CD1c-positive myeloid dendritic cell (primary cell): ENCODE measurements around the gene DMPK.
"Not testable (repeated sequence)": the region's sequence is repeated elsewhere in the genome, so short reads cannot be mapped to it uniquely, and the experiment has no call there.

ENCODE experiments used
- DNase-seq: peaks from one replicate; pipeline ENCODE4 v3.0.0-alpha.2; 2016; ENCODE audit errors: extremely low spot score

DMPK gene

DNA sequence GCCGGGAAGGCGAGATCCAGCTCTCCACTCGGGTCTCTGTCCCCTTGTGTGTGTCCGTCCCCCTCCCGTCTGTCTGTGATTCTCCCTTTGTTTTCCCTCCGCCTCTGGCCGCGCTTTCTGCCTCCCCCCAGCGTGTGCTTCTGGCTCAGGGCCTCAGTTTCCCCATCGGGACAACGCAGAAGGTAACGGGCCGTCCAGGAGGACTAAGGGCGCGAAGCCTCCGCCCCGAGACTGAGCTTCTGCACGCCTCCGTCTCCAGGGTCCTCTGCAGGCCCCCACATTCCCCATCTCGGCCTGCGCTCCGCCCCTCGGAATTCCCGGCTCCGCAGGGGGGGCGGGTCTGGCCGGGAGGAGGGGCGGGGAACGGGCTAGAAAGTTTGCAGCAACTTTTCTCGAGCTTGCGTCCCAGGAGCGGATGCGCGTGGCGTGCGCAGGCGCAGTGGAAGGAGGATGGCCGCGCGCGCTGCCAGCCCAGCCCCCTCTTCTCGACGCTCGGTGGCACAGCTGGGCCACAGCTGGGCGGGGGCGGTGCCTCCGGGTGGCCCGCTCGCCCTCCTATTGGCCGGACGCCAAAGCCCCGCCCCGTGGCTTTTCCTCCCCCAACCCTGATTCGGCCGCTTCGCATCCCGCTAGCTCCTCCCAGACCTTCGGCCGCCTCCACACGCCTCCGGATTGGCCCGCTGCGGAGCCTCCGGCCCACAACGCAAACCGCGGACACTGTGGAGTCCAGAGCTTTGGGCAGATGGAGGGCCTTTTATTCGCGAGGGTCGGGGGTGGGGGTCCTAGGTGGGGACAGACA, 13.1 kb downstream of the DMPK start, which contains the start of gene SIX5:
Gene SIX5 (minus strand): TSS at position 269 of the 799 bp plus-strand sequence. CDS start 408 bp downstream, outside the sequence.
- peak; percentile 96 for DNase-seq

- peak; percentile 64 for DNase-seq
Observed at GRCh38 chr19:45768655-45768983, 13.7 kb downstream of the DMPK start.

GRCh38 chr19:45767881-45768654, 14.2 kb downstream of the DMPK start:
- peak; percentile 18 for DNase-seq

DNA sequence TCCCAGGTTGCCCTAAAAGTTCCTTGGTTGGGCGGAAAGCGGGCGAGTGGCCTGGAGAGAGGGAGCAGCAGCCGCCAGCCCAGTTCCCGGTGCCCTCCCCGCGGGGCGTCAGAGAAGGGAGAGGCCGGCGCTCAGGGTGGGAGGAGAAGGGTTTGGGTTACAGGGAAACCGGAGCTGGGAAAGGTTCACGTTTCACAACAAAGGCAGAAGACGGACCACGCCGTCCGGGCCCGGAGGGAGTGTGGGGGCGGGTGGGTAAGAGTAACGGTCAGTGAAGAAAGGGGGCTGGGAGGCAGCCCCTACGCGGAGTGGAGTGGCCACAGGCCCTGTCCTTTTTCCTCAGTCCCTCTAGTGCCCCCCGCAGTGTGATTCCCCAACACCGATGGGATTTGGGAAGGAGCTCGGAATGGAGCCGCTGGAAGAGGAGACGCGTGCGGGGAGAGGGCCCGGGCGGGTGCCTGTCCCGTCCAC, 14.8 kb downstream of the DMPK start:
- no peak for DNase-seq

DNA sequence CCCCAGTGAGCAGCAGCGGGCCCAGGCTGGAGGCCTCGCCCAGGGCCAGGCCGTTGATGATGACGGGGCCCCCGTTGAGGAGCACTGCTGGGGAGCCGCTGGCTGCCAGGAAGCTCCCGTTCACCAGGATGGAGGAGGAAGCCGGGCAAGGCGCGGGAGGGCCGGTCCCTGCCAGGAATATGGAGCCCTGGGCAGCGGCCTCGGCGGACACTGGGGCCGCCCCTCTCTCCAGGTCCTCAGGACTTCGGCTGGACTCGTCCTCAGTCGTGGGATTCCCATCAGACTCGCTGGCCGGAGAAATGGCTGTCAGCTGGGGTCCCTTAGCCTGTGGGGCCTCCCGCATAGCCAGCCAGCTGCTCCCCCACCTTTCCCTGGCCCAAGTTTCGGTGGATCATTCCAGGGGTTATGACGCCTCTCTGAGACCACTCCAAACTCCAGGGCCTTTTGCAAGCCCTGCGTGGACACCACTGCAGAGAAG, 15.4 kb downstream of the DMPK start:
- no peak for DNase-seq

DNA sequence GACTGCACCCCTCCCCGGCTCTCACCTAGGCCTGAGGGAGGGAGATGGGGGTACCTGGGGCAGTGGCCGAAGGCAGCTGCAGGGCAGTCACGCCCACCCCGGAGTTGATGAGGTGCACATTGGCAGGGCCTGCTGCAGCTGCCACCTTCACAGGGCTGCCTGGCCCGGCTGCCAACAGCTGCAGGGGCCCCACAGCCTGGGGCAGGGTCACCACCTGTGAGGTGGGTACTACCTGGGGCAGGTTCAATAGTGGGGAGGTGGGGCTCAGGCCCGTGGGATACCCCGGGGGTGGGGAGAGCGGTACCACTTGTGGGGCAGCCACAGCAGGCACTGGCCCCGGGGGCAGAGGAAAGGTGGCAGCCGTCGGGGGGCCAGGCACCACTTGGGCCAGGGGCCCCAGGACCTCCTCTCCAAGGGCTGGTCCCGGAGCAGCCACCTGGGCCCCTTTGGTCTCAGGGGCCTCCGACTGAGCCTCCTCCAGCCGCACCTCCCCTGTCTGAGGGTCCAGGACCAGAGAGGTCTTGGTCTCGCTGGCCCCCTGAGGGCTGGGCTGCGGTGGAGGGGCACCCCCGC, 15.9 kb downstream of the DMPK start:
- no peak for DNase-seq

- DNase-seq: no peak
Observed at GRCh38 chr19:45765702-45766295, 16.5 kb downstream of the DMPK start.

GRCh38 chr19:45764945-45765701, 17.2 kb downstream of the DMPK start:
- no peak for DNase-seq

DNA sequence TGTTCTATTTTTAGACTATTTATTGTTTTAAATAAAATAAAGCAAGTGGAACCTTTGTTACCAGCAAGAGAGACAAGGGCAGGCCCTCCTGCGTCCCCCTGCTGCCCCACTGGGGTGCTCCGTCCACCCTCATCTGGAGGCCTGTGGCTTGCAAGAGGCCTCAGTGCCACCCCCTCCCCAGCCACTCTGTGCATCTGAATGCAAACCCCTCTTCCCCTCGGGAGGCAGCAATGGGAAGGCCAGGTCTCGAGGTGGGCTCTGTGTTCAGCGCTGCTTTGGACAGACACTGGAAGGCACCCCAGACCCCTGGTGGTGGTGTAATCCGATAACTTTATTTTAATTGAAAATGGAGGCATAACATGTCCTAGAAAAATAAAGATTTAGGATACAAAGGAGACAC, 17.8 kb downstream of the DMPK start:
- no peak for DNase-seq

DNA sequence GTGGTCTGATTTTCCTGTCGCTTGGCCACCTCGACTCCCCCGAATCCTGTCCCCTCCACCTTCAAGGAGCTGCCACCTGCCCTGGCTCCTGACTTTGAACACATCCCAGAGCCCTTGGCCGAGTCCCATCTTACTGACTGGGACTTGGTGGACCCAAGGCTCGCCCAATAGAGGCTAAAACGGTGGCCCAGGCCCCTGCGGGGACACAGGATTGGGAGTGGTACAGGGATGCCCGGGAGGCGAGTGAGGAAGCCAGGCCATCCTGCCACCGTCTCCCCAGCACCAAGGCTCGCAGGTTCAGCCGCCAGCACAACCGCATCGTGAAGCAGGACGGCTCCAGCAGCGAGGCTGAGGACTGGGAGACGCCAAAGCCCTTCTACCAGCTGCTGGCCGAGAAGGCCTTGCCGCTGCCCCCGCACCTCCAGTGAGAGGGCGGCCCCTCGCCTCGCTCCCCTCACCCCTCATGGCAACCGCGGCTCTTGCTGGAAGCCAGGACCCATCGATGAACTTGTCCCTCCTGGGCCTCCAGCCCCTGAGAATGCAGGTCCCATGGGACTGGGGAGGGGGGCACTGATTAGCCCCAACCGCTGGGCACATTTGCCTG, 18.5 kb downstream of the DMPK start:
- DNase-seq: no peak

DNA sequence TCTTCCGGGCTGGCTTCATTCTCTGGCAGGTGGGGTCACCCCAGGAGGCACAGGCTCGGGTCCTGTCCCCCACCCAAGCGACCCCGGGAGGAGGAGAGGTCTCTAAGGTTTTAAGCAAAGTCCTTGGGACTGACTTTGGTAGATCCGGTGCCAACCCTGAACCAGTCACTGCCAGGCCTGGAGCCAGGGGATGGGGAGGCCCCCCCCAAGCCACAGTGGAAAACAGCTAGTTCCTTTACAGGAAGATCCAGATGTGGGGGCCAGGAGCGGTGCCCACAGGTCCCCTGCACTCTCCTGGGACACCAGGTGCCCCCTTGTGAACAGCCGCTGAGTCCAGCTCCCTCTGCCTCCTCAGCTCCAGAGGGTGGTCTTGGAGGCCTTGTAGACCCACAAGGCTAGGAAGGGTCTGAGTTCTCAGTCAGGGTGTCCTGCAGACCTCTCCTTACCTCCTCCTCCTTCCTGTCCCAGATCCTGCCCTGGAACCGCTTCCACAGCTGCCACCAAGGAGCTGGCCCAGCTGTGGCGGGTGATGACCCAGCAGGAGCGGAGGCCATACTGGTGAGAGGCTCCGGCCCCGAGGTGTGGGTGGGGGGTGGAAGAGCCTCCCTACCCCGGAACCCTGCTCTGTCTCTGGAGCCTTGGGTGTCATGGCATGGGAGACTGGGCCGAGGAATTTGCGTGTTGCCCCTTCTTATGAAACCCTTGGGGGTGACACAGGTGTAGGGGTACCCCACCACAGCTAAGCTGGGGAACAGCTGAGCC, 19.2 kb downstream of the DMPK start:
- DNase-seq: no peak

GRCh38 chr19:45761714-45762113, 20.6 kb downstream of the DMPK start:
- DNase-seq: no peak

GRCh38 chr19:45758921-45759320, 23.4 kb downstream of the DMPK start:
- DNase-seq: no peak

- DNase-seq: no peak
Observed at GRCh38 chr19:45757695-45758094, 24.6 kb downstream of the DMPK start.

- no peak for DNase-seq
Observed at GRCh38 chr19:45754323-45754722, 28.0 kb downstream of the DMPK start.

GRCh38 chr19:45753548-45753947, 28.7 kb downstream of the DMPK start:
- no peak for DNase-seq

DNA sequence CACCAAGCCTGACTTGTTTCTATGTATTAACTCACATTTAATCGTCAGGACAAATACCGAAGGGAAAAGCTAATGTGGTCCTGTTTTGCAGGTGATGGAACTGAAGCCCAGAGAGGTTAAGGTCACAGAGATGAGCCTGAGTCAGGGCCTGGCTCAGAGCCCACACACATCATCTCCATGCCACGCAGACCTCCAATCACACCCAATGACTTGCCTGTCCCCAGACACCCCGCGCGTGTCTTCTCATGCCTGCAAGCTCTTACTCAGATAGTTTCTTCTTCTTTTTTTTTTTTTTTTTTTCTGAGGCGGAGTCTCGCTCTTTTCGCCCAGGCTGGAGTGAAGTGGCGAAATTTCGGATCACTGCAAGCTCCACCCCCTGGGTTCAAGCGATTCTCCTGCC, 29.7 kb downstream of the DMPK start:
- DNase-seq: no peak

DNA sequence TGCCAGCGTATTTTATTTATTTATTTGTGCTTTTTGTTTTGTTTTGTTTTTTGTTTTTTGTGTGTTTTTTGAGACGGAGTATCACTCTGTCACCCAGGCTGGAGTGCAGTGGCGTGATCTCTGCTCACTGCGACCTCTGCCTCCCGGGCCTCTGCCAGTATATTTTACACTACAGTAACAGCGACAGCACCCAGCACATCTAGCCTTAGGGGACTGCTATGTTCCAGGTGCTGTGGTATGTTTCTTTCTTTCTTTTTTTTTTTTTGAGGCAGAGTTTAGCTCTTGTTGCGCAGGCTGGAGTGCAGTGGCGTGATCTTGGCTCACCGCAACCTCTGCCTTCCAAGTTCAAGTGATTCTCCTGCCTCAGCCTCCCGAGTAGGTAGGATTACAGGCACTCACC, 30.8 kb downstream of the DMPK start:
- DNase-seq: not testable (repeated sequence)

GRCh38 chr19:45747513-45747912, 34.8 kb downstream of the DMPK start:
- no peak for DNase-seq

GRCh38 chr19:45746866-45747265, 35.4 kb downstream of the DMPK start:
- DNase-seq: no peak
